NCI-H526 (cell line): ENCODE results near the gene TTLL13.
"Not testable (repeated sequence)": the region's sequence is repeated elsewhere in the genome, so short reads cannot be mapped to it uniquely, and the experiment has no call there.

Experiments used
- DNase-seq, 2 experiments: peaks; one replicate each; lab custom pipeline; 2025; lab: John Stamatoyannopoulos, UW

TTLL13 gene

DNA sequence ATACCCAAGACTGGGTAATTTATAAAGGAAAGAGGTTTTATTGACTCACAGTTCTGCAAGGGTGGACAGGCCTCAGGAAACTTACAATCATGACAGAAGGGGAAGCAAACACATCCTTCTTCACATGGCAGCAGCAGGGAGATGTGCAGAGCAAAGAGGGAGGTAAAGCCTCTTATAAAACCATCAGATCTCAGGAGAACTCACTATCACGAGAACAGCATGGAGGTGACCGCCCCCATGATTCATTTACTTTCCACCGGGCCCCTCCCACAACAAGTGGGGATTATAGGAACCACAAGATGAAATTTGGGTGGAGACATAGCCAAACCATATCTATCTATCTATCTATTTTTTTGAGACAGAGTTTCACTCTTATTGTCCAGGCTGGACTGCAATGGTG, 10.0 kb upstream of the TTLL13 start:
- no peak for DNase-seq

DNA sequence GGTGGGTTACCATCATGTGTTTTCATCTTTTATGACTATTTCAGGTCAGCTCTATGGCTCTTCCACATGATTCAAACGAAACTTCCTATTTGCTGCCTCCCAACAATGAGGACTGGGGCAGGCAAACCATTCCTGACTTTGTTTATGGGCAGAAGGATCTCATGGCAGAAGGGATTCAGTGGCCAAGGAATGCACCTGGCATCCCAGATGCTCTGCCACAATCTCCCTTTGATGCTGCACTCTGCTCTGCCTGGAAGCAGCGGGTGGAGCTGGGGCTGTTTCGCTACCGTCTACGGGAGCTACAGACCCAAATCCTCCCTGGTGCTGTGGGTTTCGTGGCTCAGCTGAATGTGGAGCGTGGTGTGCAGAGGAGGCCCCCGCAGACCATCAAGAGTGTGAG, 8.5 kb upstream of the TTLL13 start:
- DNase-seq: no peak

DNA sequence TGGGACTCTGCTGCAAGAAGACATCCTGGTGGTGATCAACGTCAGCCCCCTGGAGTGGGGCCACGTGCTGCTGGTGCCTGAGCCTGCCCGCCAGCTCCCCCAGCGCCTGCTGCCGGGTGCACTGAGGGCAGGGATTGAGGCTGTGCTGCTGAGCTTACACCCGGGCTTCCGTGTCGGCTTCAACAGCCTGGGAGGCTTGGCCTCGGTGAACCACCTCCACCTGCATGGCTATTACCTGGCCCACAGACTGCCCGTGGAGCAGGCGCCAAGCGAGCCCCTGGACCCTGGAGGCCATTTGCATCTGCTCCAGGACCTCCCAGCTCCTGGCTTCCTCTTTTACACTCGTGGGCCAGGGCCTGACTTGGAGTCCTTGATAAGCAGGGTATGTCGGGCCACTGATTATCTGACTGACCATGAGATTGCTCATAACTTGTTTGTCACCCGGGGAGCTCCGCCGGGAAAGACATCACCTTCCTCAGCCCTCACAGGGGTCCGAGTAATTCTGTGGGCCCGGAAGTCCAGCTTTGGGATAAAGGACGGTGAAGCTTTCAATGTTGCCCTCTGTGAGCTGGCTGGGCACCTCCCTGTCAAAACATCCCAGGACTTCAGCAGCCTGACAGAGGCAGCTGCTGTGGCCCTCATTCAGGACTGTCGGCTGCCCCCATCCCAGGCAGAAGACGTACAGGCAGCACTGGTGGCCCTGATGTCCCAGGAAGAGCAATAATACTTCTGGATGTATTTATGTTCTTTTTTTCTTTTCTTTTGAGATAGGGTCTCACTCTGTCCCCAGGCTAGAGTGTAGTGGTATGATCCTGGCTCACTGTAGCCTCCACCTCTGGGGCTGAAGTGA, 7.8 kb upstream of the TTLL13 start:
- DNase-seq: no peak

DNA sequence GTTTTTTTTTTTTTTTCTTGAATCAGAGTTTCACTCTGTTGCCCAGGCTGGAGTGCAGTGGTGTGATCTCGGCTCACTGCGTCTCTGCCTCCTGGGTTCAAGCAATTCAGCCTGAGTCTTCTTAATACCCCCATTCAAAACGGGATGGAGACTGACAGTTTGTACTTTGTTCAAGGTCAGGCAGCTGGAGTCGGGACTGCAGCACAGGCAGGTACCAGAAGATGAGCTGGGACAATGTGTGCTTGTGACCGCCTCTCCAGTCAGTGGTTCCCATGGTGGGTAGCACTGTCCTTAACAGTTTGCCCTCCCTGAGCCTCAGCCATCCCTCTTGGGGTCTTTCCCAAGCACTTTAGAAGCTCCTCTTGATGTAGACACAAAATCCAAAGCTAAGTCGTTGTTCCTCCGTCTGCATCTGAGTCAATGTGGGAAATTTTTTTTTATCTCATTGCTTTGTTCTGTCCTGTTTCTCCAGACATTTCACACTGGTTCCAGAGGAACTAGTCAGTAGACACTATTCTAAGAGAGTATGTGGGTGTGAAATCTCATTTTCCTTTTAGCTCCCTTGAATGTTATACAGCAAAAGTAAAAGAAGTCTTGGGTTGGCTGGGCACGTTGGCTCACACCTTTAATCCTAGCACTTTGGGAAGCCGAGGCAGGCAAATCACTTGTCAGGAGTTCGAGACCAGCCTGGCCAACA, 5.3 kb upstream of the TTLL13 start:
- DNase-seq: no peak

GRCh38 chr15:90248789-90249202, 560 bp upstream of the TTLL13 start:
- DNase-seq: no peak

GRCh38 chr15:90257776-90258175, 8.4 kb downstream of the TTLL13 start:
- no peak for DNase-seq

GRCh38 chr15:90259524-90259923, 10.2 kb downstream of the TTLL13 start:
- no peak for DNase-seq

- DNase-seq: not testable (repeated sequence)
These were observed 11.4 kb downstream of the TTLL13 start for GRCh38 chr15:90260731-90261130.

DNA sequence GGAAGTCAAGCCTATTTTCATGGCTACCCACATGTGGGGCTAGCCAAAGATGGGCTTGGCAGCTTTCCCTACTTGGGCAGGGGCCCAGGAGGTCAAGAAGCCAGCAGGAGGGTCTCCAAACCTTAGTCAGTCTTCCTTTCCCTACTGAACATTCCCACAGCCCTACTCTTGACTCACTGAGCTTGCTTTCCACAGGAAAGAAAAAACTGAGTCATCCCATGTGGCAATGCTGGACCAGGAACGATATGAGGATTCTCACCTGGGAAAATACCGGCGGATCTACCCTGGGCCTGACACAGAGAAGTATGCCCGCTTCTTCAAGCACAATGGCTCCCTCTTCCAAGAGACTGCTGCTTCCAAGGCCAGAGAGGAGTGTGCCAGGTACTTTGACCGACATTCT, 12.5 kb downstream of the TTLL13 start:
- DNase-seq: no peak

- DNase-seq: no peak
These were observed 13.1 kb downstream of the TTLL13 start for GRCh38 chr15:90262426-90262825.

DNA sequence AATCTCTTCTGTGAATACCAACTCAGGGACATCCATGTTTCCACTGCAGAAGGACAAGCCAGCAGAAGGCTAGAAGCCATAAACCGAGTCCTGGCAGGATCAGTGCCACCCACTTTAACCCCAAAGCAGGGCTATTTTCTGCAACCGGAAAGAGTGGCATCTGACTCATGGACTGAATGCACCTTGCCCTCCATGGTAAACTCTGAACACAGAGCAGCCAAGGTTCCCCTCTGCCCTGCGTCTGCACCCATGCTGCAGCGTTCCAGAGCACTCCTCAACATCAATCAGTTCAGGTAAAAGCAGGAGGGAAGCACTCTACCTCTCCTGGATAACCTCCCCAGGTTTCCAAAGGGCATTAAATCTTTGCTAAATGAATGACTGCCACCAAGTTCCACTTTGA, 15.3 kb downstream of the TTLL13 start:
- DNase-seq: no peak

DNA sequence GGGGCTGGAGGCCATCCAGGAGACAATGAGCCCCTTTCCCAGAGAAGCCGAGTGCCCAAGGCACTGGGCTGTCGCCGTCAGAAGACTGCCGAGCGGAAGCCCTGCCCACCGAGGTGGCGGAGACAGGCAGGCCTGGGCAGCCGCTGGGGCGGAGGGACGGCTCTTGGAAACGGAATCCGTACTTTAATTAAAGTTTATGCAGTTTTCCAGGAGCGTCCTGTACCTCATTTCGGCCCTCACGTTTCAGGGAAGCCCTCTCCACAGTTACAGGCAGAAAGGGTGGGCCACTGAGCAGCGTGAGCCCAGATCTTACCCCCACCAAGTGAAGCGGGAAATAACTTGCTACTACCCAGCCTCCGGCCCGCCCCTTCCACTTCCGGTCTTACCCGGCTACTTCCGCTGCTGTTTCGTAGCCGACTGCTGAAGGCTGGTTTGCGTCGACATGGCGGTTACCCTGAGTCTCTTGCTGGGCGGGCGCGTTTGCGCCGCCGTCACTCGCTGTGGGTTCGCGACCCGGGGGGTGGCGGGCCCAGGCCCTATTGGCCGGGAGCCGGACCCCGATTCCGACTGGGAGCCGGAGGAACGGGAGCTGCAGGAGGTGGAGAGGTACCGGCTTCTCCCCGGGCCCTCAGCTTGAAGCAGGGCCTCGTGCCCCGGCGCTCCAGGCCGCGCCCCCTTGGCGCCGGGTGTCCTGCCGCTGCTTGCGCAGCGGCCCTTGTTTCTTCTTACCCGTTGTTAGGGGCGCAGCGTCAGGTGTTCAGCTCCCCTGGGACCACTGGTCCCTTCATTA, 16.1 kb downstream of the TTLL13 start, which contains the start of gene NGRN:
Gene NGRN, plus strand, starts transcription at position 402 of the 790 bp plus-strand sequence. Its CDS starts 41 bp downstream, at position 443.
- peak; percentile 81 to 93 for DNase-seq

GRCh38 chr15:90266061-90266431, 16.7 kb downstream of the TTLL13 start:
- peak; percentile 63 to 67 for DNase-seq

GRCh38 chr15:90266485-90266884, 17.1 kb downstream of the TTLL13 start:
- DNase-seq: peak in 1 of 2 experiments; percentile 30

GRCh38 chr15:90268415-90268814, 19.1 kb downstream of the TTLL13 start:
- no peak for DNase-seq

DNA sequence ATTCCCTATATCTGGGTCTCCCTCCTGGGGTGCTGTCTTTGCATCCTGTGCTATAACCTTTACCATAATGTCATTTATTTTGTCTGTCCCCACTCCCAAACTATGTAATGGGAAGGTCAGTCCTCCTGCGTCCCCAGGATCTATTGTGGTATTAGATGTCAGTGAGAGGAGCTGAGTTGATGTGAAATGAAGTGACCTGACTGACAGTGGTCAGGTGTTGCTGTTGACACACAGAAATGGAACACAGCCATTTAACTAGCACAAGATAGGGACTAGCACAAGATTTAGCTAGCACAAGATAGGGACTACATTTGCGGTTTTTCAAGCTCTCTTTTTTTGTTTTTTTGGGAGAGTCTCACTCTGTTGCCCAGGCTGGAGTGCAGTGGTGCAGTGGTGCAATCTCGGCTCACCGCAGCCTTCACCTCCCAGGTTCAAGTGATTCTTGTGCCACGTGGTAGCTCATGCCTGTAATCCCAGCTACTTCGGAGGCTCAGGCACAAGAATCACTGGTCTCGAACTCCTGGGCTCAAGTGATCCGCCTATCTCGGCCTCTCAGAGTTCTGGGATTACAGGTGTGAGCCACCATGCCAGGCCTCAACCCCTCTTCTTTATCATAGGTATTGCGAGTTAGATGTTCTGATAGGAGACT, 21.3 kb downstream of the TTLL13 start:
- DNase-seq: no peak

- DNase-seq: no peak
These were observed 22.3 kb downstream of the TTLL13 start for GRCh38 chr15:90271459-90272166.

DNA sequence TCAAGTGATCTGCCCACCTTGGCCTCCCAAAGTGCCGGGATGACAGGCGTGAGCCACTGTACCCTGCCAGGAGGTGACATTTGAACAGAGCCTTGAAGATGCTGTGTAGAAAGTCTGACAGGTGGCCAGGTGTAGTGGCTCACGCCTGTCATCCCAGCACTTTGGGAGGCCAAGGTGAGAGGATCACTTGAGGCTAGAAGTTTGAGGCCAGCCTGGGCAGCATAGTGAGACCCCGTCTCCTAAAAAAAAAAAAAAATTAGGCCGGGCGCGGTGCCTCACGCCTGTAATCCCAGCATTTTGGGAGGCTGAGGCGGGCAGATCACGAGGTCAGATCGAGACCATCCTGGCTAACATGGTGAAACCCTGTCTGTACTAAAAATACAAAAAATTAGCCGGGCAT, 29.1 kb downstream of the TTLL13 start:
- not testable (repeated sequence) for DNase-seq

DNA sequence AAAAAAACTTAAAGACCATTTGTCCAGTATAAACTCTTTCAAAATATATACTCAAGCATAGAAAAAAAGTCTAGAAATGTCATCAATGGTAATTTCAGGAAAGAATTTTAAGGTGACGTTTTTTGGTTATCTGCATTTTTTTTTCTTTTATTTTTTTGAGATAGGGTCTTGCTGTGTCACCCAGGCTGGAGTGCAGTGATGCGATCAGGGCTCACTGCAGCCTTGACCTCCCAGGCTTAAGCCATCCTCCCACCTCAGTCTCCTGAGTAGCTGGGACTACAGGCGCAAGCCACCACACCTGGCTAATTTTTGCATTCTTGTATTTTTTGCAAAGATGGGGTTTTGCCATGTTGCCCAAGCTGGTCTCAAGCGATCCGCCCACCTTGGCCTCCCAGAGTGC, 31.4 kb downstream of the TTLL13 start:
- not testable (repeated sequence) for DNase-seq

GRCh38 chr15:90281637-90282036, 32.3 kb downstream of the TTLL13 start:
- DNase-seq: peak in 1 of 2 experiments; percentile 18

DNA sequence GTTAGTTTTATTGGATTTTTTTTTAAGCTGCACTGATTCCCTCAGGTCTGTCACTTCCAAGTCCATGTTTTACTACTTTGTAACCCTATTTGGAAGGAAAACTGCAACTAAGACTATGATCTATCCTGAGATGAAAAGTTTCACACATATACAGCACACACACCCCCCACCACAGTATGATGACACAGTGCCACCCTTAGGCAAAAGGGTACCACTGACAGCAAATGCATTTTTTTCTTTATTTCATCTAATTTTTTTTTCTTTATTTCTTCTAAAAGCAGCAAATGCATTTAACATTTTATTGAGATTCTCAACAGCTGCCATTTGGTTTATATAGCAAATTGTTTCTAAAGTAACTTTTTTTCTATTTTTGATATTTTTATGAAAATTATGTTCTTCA, 37.3 kb downstream of the TTLL13 start:
- DNase-seq: peak in 1 of 2 experiments; percentile 38
